ENCODE data around the gene MEI4.
"Not testable (repeated sequence)": the region's sequence is repeated elsewhere in the genome, so short reads cannot be mapped to it uniquely, and the experiment has no call there.

The MEI4 gene, protein sequence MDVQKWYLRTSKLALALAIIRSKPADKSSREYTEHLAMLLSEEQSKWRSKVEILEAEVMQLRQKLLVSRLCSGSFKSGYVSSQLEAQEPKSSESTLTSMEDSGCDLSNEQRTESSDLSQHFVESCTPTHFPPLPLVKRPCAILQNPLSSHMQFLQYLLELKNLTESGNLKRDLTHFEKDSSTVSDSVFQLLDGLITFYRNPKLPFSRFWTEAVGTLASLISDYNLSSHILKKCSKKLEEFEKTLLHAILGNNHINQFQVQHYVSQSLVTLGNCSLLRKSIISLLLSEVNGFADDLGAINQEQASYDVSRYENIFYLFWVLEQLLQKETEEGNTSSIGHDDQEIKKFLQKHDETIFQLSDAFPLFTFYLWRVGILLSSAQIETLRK

DNA sequence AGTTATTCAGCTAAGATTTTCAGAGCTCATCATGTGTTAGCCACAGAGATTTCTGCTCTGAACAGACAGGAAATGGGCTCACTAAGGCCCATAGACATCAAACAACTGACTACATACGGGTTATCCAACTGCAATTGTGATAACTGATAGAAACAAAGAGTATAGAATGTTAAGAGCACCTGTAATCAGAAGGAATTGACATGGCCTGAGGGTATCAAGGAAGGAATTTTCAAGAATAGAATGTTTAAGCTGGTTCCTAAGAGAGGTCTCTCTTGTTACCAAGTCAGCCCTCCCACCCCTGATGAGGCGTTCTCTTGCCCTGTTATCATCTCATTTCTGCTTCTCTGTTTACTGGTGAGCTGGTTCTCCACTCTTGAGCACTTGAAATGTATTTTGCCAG lies at the start of gene MEI4:
TSS of gene MEI4 (plus strand) at position 301 of the 400 bp plus-strand sequence. CDS start 37,633 bp downstream, outside the sequence.
- no peak for DNase-seq

DNA sequence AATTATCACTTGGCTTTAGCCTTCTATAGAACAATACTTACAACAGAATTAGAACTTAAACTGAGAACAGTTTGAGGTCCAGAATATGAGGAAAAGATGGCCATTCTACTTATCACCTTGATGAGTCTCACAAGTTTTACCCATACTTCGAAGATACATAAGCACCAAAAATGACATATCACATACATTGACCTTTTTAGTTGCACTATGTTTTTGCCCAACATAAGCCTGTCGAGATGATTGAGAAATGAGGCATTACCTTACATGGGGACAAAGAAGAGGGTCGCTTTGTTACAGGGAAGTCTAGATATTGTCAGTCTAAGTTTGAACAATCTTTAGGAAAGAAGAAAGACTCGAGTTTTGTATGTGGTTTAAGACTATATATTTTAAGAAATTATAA lies 48.4 kb upstream of the MEI4 start:
- no peak for DNase-seq

DNA sequence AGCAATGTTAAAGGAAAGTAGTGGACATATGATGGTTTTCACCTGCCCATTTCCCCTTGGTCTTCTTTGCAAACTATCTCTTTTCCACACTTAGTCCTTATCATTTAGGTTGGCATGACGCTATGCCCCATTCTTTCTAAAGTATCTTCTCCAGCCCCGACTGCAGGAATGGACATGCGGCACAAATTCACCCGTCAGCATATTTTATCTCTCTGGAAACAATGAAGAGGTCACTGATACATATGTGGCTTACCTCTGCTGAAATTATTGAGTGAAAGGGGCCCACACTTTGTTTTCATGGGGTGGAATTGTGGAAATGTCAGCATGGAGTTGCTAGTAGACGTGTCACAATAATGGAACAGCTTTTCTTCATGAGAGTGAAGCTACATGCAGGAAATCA lies 45.8 kb upstream of the MEI4 start:
- DNase-seq: no peak

DNA sequence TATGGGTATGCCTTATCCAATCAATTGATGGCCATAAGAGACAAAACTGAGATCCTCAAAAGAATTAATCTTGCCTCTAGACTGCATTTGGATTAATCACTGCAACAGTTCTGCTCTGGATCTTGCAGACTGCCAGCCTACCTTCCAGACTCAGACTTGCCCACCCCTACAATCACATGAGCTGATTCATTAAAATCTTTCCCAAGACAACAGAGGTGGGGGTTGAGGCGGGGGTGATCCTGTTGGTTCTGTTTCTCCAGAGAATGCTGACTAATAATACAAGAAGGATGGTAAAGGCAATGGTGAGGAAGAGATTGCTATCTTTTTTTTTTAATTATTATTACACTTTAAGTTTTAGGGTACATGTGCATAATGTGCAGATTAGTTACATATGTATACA lies 43.7 kb upstream of the MEI4 start:
- DNase-seq: no peak

DNA sequence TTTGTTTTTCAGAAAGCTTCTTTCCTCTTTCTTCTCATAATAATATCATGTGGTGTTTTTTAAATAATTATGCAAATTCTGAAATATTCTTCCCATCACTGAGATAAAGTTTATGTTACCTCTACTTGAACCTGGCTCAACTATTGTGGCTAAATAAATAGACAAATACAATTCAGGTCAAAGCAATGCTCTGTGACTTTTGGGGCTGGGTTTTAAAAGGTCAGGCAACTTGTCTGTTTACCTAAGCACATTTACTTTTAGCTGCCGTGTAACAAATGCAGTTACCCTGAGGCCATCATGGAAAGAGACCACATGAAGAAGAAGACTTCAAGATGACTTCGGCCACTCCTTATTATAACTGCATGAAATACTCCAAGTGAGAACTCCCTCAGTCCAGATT lies 33.7 kb upstream of the MEI4 start:
- DNase-seq: no peak

DNA sequence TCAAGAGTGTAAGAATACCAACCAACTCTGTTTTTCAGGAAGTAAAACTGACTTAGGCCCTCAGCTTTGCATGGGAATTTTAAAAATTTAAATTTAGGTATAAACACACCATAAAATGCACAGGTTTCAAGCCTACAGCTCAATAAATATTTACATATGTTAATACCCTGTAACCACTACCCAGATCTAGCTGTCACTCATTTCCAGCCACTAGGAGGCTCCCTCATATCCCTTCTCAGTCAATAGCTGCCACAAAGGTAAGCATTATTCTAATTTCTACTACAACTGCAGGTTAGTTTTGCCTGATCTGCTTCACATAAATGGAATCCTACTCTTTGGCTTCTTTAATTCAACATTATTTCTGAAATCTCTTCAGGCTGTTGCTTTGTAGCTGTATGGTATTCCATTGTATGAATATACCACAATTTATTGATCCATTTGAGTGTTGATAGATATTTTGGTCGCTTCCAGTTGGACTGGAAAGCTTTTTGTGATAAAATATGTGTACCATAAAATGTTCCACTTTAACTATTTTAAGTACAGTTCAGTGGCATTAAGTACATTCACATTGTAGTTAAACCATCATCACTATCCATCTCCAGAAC lies 32.5 kb upstream of the MEI4 start:
- DNase-seq: no peak

DNA sequence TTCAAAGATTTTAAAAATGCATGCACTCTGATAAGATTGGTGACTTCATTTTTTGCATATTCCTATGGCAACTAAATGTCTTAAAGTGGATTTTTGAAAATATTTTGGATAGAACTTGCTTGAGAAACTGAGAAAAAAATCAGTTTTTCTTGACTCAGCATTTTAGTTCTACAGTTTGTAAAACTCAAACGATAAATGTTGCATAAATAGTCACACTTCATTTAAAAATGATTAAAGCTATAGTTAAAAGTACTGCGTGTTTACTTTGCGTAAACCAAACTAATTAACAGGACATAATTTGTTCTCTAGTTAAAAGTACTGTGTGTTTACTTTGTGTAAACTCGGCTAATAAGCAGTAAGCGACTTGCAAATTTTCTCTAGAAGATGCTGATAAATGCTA lies 28.3 kb upstream of the MEI4 start:
- DNase-seq: no peak

DNA sequence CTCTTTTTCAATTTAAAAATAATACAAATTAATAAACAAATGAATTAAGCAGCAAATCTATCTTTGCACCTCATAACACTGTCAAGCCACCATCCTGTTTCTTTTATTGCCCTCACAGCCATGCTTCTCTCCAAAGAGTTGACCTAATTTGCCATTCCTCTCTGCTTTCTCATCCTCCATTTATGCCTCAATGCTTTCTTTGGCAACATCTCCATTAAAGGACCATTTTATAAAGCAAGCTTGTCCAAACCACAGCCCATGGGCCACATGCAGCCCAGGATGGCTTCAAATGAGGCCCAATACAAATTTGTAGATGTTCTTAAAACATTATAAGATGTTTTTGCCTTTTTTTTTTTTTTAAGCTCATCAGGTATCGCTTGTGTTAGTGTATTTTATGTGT lies 26.4 kb upstream of the MEI4 start:
- DNase-seq: no peak

DNA sequence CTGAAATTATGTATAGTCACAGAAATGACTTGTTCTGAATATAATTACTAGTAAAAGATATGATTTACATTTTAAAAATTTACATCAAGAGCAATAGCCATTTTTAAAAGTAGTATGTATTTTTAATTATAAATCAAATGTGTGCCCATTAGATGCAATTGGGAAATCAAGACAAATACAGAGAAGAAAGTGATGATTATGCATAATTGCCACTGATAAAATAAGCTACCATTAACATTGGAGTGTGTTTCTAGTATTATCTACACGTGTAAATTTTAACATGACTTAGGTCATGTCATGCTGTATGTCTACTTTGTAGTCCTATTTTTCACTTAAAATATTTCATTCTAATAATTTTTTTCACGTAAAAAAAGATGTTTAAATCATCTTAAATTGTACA lies 22.8 kb upstream of the MEI4 start:
- no peak for DNase-seq

DNA sequence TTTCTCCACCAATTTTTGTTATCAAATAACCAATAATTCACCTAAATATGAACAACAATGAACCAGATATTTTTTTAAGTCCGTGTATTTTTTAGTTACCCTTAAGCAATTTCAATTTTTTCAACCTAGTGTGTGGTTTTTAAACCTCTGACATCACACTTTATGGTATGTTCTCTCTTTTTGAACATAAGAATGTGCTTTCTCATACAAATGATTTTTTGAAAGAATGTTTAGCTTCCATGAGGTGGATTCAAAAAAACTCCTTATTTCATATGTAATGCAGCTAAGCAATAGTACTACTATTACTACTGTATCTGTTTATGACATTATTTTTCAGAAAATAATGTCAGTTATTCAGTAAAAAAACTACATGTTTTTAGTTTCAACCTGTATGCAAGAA lies 19.4 kb upstream of the MEI4 start:
- DNase-seq: no peak

DNA sequence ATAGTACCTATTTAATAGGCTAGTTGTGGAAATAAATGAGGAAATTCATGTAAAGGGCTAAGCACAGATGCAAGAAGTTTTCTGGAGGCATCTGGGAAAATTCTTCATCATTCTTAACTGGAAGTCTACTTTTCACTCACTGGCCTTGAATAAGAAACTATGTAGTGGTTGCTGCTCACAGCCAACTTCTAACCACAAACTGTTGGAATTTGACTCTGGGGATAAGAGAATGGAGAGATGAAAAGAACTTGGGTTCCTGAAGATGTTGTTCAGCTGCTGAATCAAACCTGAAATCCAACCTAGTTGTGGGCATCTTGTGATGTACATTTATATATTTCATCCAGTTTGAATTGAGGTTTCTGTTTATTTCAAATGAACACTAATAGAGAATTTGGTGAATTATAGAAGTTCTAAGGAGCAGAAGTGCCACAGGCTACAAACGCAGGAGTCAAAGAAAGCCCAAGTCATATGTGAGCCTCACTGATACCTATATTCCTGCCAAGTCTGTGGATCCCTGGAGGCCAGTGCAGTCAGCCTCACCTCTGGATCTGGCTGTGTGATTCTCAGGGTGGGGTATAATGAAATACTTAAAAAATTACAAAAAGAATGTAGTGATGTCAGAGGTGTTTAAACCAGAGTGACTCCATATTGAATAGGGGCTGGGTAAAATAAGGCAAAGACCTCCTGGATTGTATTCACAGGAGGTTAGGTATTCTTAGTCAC lies 18.7 kb upstream of the MEI4 start:
- no peak for DNase-seq

DNA sequence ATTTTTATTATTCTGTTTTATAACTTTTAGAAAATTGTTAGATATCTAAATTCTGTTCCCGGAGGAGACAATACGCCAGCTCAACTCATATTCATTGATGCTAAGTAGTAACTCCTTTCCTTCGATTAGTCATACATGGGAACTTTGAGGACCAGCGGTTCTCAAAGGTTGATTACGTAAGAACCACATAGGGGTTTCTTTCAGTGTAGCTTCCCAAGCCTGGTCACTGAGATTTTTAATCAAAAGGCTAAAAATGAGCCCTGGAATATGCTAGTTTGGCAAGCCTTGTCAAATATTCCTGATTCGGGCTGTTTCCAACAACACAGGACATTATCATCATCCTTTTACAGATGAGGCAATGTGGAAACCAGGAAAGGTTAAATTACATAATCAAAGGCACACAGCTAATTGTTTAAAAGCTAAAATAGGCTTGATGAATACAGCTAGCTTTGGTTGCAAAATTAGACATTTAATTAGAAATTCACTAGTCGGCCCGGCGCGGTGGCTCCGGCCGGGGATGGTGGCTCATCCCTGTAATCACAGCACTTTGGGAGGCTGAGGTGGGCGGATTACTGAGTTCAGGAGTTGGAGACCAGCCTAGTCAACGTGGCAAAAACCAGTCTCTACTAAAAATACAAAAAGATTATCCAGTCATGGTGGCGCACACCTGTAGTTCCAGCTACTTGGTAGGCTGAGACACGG lies 14.6 kb upstream of the MEI4 start:
- DNase-seq: no peak

DNA sequence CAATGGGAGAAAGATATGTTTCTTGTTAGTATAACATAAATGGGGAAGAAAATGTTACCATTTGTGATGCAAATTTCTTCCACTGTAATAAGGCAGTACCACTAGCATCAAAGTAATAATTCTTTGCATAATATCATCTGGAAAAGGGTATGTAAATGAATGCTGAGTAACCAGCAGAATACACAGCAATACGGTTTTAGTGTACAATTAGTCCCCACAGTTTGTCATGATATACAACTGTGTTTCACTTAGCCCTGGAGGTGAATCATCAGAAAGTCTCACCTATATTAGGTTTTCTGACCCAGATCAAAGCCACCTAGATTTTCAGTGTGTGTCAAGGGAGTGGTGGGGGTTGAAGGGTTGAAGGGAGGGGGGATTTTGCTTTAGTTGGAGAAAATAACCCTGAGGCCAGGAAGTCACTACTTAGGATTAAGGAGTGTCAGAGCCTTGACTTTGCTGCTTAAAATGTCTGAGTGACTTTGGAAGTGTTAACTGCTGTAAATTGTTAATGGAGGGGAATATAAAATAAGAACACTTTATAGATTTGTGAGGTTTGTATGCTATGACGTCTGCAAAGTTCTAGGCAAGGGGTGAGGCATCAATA lies 8.6 kb upstream of the MEI4 start:
- DNase-seq: no peak

DNA sequence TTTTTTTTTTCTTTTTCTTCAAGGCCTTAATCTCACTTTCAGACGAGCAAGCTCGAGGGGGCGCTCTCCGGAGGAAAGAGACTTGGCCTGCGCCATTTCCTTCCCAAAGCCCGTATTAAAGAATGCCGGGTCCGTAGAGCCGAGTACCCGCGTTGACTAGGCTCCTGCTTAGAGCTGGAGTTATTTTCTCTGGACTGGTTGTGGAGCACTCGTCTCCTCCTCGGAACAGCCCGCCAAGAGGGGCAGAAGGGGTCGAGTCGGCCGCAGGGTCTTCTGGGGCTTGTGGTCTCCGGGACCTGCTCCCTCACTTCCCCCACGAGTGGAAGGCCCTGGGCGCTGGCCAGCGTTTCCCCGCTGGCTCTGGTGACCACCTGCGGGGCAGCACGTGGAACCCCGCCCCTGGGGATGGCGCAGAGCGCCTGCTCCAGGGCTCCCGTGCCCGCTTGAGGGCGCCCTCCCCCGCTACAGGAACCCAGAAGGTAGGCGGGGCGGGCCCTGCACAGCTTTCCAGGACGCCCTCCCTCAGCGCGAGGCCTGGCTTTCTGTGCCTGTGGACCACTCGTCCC lies 2.7 kb upstream of the MEI4 start:
- no peak for DNase-seq

DNA sequence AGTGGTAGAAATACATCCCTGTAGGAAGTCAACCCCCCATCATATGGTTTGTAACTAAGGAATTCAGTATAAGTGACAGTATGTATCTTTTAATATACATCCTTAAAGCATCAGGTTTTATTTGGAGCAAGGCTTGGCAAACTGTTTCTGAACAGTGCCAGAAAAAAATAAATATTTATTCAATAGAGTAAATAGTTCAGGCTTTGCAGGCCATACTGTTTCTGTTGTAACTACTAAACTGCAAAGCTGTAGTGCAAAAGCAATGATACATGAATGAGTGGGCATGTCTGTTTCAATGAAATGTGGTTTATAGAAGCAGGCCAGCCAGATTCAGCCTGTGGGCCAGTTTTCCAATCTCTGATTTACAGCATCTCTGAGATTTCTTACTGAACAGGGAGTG lies 977 bp downstream of the MEI4 start:
- no peak for DNase-seq

DNA sequence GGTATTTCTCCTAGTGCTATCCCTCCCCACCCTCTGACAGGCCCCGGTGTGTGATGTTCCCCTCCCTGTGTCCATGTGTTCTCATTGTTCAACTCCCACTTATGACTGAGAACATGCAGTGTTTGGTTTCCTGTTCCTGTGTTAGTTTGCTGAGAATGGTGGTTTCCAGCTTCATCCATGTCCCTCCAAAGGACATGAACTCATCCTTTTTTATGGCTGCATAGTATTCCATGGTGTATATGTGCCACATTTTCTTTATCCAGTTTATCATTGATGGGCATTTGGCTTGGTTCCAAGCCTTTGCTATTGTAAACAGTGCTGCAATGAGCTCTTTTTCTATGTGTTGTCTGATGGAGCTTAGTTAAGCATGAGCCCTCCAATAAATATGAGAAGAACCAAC lies 2.2 kb downstream of the MEI4 start:
- DNase-seq: not testable (repeated sequence)

DNA sequence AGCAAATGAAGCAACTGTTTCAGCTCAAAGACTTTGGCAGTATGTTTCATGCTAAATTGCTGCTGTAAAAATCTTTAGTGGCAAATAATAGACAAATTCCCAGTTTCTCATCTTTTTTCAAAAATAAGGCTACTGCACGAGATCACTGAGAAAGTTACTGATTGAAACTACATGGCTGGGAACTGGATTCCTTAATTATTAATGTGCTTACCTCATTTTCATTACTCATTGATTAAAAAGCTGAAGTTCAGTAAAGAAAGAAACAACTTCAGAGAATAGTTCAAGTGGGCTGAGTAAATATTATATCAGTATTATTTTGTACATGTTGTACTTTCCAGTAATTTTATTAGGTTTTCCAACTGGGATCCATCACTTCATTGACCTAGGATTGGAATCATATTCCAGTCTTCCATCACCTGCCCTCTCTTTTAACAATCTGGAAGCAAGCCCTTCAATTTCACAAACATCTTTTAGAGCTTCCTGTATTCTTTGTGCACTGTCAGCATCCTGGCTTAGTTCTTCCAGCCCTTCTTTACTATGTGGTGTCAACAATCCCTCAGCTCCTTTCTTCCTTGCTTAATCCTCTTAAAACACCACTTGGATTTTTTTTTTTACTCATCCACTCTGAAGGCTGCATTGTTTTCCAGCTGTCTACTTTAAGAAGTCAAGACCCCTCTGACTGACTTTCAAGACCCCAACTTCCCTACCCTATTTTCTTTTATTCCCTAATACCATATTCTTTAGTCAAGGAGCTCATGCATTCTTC lies 4.3 kb downstream of the MEI4 start:
- DNase-seq: no peak

DNA sequence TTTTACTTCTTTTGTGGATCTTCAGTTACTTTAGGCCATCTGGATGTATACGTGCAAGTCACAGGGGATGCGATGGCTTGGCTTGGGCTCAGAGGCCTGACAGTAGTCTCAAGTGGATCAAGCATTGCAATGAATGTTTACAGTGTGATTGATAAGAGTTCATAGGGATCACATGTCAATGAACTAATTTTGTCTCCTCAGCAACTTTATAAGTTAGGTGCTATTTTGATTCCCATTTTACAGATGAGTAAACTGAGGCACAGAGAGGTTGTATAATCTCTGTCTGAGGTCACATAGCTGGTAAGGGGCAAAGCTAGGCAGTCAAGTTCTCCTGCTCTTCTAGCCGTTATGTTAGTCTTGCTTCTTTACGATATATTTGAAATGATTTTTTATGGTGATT lies 13.5 kb downstream of the MEI4 start:
- DNase-seq: no peak

DNA sequence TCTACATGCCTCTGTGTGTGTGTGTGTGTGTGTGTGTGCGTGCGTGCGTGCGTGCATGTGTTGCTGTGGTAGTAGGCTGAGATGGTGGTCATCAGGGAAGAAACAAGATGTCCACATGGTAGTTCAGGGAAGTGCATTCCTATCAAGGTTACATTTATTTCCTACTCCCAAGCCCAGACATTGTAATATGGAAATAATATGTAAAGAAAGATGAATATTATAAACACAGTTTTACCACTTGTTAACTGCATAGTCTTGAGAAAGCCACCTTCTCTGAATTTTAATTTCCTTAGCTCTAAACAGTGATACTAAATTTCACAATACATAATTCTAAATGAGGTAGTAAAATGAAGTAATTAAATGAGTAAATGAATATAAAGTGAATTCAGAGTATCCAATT lies 14.0 kb downstream of the MEI4 start:
- no peak for DNase-seq

DNA sequence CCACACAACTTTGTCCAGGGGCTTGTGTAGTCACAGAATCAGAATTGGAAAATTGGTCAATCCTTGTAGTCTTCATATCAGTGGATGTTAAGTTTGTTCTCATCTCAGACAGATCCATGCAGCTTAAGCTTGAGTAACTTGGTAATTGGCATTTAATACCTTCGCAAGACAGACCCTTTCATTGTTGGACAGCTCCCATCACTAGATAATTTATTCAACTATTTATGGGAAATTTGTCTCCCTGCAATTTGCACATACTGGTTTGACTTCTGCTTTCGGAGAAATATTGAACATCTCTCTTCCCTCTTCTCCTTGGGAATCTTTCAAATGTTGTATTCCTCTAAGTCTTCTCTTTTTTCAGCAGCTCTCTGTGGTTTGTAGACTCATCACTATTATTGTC lies 17.1 kb downstream of the MEI4 start:
- DNase-seq: no peak

DNA sequence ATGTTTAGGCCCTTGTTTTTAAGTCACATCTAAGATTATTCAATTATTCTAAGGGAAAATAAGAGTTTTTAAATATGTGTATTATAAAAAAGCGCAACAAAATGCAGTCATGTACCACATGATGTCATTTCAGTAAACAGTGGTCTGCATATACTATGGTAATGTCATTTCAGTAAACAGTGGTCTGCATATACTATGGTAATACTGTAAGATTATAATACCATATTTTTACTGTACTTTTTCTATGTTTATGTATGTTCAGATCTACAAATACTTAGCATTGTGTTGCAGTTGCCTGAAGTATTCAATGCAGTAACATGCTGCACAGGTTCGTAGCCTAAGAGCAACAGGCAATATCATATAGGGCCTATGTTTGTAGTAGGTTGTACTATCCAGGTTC lies 21.4 kb downstream of the MEI4 start:
- DNase-seq: no peak

DNA sequence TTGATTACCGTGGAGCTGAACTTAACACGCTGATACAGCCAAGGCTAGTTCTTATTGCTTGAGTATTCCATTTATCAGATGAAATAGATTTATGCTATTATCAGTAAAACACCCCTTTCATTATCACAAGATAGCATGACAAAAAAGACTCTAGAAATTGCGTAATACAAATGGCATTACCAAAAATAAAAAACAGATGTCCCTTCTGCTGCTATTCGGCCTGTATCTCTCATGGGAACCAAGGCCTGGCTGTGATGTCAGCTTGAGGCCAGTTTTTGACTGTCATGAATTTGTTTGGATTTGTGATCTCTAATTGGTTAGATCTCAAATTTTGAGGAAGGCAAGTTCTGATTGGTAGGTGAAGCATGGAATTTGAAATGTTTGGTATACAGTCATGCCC lies 25.2 kb downstream of the MEI4 start:
- DNase-seq: no peak

Data from stimulated activated naive CD4-positive, alpha-beta T cell treated with Interleukin-2 at 50 U/mL for 16 hours (primary cell).